Measurements from ENCODE around the gene RPS16.

DNA sequence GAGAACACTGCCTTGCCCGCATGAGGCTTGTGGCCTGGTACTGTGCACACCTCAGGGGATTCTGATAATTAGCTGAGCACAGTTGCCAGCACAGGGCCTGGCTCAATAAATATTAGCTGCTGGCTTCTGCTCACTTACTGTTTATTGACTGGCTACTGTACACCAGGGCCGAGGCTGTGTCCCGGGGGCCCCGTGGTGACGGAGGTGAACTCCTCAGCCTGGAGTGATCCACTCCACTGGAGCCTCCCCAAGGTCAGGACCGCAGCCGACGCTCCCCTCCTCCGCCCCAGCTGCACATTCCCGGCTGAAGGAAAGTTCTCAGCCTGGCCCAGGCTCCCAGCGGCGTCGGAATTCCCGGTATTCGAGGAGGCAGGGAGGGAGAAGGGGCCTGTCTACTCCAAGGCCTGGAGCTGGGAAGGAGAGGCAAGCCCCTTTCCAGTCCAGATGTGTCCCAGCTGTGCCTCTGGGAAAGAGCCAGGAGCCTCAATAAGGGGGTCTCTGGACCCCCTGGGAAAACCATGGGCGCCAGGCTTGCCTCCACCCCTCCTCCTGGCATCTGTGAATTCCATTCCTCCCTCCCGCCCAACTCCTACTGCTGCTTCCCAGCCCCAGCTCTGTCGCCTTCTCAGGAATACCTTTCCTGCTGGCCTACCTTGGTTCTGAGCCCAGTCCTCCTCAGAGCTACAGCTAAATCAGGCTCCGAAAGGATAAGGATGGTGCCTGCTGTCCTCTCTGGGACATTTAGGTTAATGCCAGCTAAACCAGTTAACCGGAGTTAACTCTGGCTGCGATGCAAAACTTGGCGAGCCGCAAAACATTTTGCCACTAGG, 7.3 kb downstream of the RPS16 start:
- TF ChIP-seq, protein P1, sequence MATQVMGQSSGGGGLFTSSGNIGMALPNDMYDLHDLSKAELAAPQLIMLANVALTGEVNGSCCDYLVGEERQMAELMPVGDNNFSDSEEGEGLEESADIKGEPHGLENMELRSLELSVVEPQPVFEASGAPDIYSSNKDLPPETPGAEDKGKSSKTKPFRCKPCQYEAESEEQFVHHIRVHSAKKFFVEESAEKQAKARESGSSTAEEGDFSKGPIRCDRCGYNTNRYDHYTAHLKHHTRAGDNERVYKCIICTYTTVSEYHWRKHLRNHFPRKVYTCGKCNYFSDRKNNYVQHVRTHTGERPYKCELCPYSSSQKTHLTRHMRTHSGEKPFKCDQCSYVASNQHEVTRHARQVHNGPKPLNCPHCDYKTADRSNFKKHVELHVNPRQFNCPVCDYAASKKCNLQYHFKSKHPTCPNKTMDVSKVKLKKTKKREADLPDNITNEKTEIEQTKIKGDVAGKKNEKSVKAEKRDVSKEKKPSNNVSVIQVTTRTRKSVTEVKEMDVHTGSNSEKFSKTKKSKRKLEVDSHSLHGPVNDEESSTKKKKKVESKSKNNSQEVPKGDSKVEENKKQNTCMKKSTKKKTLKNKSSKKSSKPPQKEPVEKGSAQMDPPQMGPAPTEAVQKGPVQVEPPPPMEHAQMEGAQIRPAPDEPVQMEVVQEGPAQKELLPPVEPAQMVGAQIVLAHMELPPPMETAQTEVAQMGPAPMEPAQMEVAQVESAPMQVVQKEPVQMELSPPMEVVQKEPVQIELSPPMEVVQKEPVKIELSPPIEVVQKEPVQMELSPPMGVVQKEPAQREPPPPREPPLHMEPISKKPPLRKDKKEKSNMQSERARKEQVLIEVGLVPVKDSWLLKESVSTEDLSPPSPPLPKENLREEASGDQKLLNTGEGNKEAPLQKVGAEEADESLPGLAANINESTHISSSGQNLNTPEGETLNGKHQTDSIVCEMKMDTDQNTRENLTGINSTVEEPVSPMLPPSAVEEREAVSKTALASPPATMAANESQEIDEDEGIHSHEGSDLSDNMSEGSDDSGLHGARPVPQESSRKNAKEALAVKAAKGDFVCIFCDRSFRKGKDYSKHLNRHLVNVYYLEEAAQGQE (IDR thresholded peaks at IDR 0.05; ENCODE audit: insufficient read depth in 1 of 2, low read depth in 2 of 2, low read length in 2 of 2) = no peak
- TF ChIP-seq POLR2AphosphoS5 (IDR thresholded peaks at IDR 0.05; ENCODE audit: low read depth, low read length) = no peak
- TF ChIP-seq TAF1 (IDR thresholded peaks at IDR 0.05; ENCODE audit: borderline replicate concordance, insufficient read depth, low read length) = no peak

Measured in PFSK-1 (cell line).